LNCAP (cell line): ENCODE data around the gene FARS2.

Experiments used
- CTCF ChIP-seq: fragments of 450-650 bp; IDR thresholded peaks from 2 replicates; pipeline ENCODE4 v1.5.1; 2017; ENCODE audit warnings: mild to moderate bottlenecking

FARS2 gene

GRCh38 chr6:5772408-5773120 is 511.3 kb downstream of the FARS2 start:
- no peak for TF ChIP-seq CTCF

GRCh38 chr6:5776104-5776503 is 514.8 kb downstream of the FARS2 start:
- no peak for TF ChIP-seq CTCF

- no peak for TF ChIP-seq CTCF
Measured at GRCh38 chr6:5776706-5777390, 515.5 kb downstream of the FARS2 start.

GRCh38 chr6:5778317-5778857 is 517.1 kb downstream of the FARS2 start:
- no peak for TF ChIP-seq CTCF

GRCh38 chr6:5778906-5779305 is 517.6 kb downstream of the FARS2 start:
- TF ChIP-seq CTCF: no peak

GRCh38 chr6:5781019-5781418 is 519.7 kb downstream of the FARS2 start:
- TF ChIP-seq CTCF: no peak

GRCh38 chr6:5781966-5782556 is 520.7 kb downstream of the FARS2 start:
- no peak for TF ChIP-seq CTCF
